K562 (cell line): ENCODE results near the gene ATP5MG. TPM values are rescaled to one million over a fixed set of nuclear protein-coding genes. Genes with fewer than 3 reads are reported as not detected.

Experiments
- ATF1 ChIP-seq, 2 experiments: fragments of 450-650 bp in 1 of 2; IDR thresholded peaks; 2 replicates each; pipeline ENCODE4 v1.6.1; 2016; ENCODE audit warnings: missing compliant biosample characterization in 1 of 2, missing genetic modification characterization in 1 of 2
- EGR1 ChIP-seq: fragments of 450-650 bp; conservative IDR thresholded peaks from 2 replicates; pipeline ENCODE4 v1.6.1; 2017; ENCODE audit warnings: mild to moderate bottlenecking
- GABPB1 ChIP-seq: sonication (generic); formaldehyde crosslinking; IDR thresholded peaks from 2 replicates; pipeline ENCODE4 v1.8.0; 2022; ENCODE audit warnings: mild to moderate bottlenecking, missing genetic modification reagents
- HCFC1 ChIP-seq: IDR thresholded peaks from 2 replicates; pipeline ENCODE4 v1.6.1; 2012; ENCODE audit warnings: low read depth, low read length, improper control_type of control experiment
- KDM1A ChIP-seq, 2 experiments: fragments of 450-650 bp; IDR thresholded peaks; 2 replicates each; pipeline ENCODE4 v1.6.1; 2016; ENCODE audit warnings: mild to moderate bottlenecking in 2 of 2
- KLF1 ChIP-seq: fragments of 450-650 bp; IDR thresholded peaks from 2 replicates; pipeline ENCODE4 v1.6.1; 2016; ENCODE audit warnings: missing genetic modification characterization, missing compliant biosample characterization
- L3MBTL2 ChIP-seq: fragments of 450-650 bp; IDR thresholded peaks from 2 replicates; pipeline ENCODE4 v1.6.1; 2016; ENCODE audit warnings: mild to moderate bottlenecking, moderate library complexity
- NFE2 ChIP-seq: IDR thresholded peaks from 2 replicates; pipeline ENCODE4 v1.6.1; 2014; ENCODE audit warnings: antibody characterized with exemption, low read depth
- POLR2A ChIP-seq: fragments of 450-650 bp; conservative IDR thresholded peaks from 2 replicates; pipeline ENCODE4 v1.6.1; 2016
- POLR2AphosphoS2 ChIP-seq: IDR thresholded peaks from 2 replicates; pipeline ENCODE4 v1.6.1; 2012; ENCODE audit warnings: low read length, improper control_type of control experiment
- RBFOX2 ChIP-seq: fragments of 200-400 bp; formaldehyde crosslinking; IDR thresholded peaks from 2 replicates; pipeline ENCODE4 v1.6.1; 2017; ENCODE audit warnings: low read depth, mild to moderate bottlenecking, low read length, moderate library complexity
- TCFL5 ChIP-seq: fragments of 250-450 bp; sonication (Bioruptor Pico); conservative IDR thresholded peaks from 2 replicates; pipeline ENCODE4 v1.6.1; 2021; ENCODE audit warnings: mild to moderate bottlenecking, moderate library complexity, matching md5 sums
- TEAD4 ChIP-seq, 2 experiments: sonication (generic) in 1 of 2; formaldehyde crosslinking in 1 of 2; IDR thresholded peaks; 2 replicates each; pipeline versions ENCODE4 v1.6.1 to v1.8.0; 2012 to 2022; ENCODE audit warnings: borderline replicate concordance in 1 of 2, inconsistent platforms in 1 of 2, low read length in 1 of 2, mild to moderate bottlenecking in 1 of 2, missing genetic modification reagents in 1 of 2
- ZMIZ1 ChIP-seq, 2 experiments: fragments of 150-350 bp in 1 of 2; IDR thresholded peaks; 2 replicates each; pipeline ENCODE4 v1.6.1; 2012 to 2016; ENCODE audit warnings: low read depth in 2 of 2, low read length in 2 of 2, mild to moderate bottlenecking in 1 of 2, moderate library complexity in 1 of 2
- ZNF23 ChIP-seq: fragments of 250-450 bp; sonication (Bioruptor Pico); IDR thresholded peaks from 2 replicates; pipeline ENCODE4 v1.4.0; 2020; ENCODE audit warnings: mild to moderate bottlenecking
- ZNF347 ChIP-seq: fragments of 450-650 bp; formaldehyde crosslinking; IDR thresholded peaks from 2 replicates; pipeline ENCODE4 v1.4.0; 2020; ENCODE audit warnings: low read depth, mild to moderate bottlenecking, moderate library complexity
- ZNF668 ChIP-seq: fragments of 250-450 bp; sonication (Bioruptor Pico); IDR thresholded peaks from 2 replicates; pipeline ENCODE4 v1.8.0; 2022; ENCODE audit warnings: mild to moderate bottlenecking, inconsistent platforms
- polyA plus RNA-seq, 8 experiments: library from polyadenylated mRNA; depleted of rRNA in 4 of 8; stranded (reverse) in 5 of 8; unstranded in 3 of 8; fragments of >200 nt; fragmentation: Nextera tagmentation in 2 of 8; fragmentation: Illumina TruSeq in 1 of 8; extraction: Ambion mirVana in 2 of 8; extraction: Trizol in 1 of 8; gene quantifications; 2 replicates each; pipeline versions ENCODE4 v1.2.1 to v1.2.3, GENCODE V29; 2011 to 2014; ENCODE audit warnings: inconsistent platforms in 1 of 8, missing spikeins in 1 of 8
- total RNA-seq, 7 experiments: library from RNA; depleted of rRNA in 6 of 7; stranded (reverse); fragments of >200 nt in 6 of 7; fragmentation: Illumina TruSeq in 2 of 7; extraction: Trizol in 2 of 7; gene quantifications; 2 replicates each; pipeline versions ENCODE4 v1.2.1 to v1.2.3, GENCODE V29; 2011 to 2021; ENCODE audit warnings: low replicate concordance in 1 of 7
- TF ChIP-seq, protein P1 (sequence below): fragments of 450-650 bp; IDR thresholded peaks from 2 replicates; pipeline ENCODE4 v1.6.1; 2016; ENCODE audit warnings: borderline replicate concordance

Gene ATP5MG
- total and polyA plus RNA-seq, 9 of the 15 experiments (the other 6 are each of a cell fraction or from before 2014, with no cell fraction given), result 301 to 2,138 (median 434) TPM

DNA sequence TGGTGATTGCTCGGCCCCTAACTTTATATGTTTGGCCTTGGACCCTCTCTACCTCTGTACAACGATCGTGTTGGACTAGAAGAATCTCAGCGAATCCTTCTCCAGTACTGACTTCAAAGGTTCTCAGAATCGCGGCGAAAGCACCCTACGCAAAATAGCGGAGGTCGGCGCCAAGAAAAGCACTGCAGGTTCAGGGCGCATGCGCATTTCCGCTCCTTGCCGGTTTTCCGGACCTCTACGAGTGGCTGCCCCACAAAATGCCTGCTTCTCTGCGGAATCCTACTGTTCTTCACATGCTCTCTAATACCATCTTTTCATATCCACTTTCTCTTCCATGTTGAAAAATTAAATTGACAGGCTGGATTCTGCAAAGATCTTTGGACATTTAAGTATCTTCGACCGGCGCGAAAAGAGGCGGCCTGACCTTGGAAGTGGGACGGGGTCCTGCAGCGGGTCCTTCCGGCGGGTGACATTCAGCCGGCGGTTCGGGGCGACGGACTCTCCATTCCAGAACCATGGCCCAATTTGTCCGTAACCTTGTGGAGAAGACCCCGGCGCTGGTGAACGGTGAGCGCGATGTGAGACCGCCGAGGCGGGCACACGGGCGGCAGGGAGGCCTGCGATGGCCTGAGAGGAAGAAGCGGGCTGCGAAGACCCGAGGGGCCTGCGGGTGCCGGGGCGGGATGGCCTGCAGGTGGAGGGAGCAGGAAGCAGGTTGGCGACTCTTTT lies at the start of gene ATP5MG (continued):
- TF ChIP-seq ZMIZ1 (IDR thresholded peaks at IDR 0.05; ENCODE audit: low read depth in 2 of 2, low read length in 2 of 2) (no peak), ZNF347 (CRISPR knock-in tag) (no peak), ZNF668 (CRISPR knock-in tag) (no peak), POLR2A (peak; percentile 84), TEAD4 (IDR thresholded peaks at IDR 0.05; ENCODE audit: low read length) (peak; percentile 7; the same call in 1 of the 2 replicates), TEAD4 (CRISPR knock-in tag; IDR thresholded peaks at IDR 0.05; ENCODE audit: borderline replicate concordance) (no peak), POLR2AphosphoS2 (peak; percentile 52; the same call in 1 of the 2 replicates), KLF1 (tag) (0 out of 2 replicates have a peak, but pooled peaks have one; percentile 25), KDM1A (IDR thresholded peaks at IDR 0.05) (peak in 1 of 2 experiments; percentile 43; a peak in 2 of 4 replicates), L3MBTL2 (peak; percentile 50), RBFOX2 (peak; percentile 84), NFE2 (peak; percentile 94), EGR1 (0 out of 2 replicates have a peak, but pooled peaks have one; percentile 9), ATF1 (CRISPR knock-in tag; IDR thresholded peaks at IDR 0.05) (no peak), ATF1 (tag; IDR thresholded peaks at IDR 0.05) (peak; percentile 63), GABPB1 (peak; percentile 37; the same call in 1 of the 2 replicates), TCFL5 (CRISPR knock-in tag) (no peak), HCFC1 (peak; percentile 53), ZNF23 (CRISPR knock-in tag) (no peak)
- TF ChIP-seq, protein P1, sequence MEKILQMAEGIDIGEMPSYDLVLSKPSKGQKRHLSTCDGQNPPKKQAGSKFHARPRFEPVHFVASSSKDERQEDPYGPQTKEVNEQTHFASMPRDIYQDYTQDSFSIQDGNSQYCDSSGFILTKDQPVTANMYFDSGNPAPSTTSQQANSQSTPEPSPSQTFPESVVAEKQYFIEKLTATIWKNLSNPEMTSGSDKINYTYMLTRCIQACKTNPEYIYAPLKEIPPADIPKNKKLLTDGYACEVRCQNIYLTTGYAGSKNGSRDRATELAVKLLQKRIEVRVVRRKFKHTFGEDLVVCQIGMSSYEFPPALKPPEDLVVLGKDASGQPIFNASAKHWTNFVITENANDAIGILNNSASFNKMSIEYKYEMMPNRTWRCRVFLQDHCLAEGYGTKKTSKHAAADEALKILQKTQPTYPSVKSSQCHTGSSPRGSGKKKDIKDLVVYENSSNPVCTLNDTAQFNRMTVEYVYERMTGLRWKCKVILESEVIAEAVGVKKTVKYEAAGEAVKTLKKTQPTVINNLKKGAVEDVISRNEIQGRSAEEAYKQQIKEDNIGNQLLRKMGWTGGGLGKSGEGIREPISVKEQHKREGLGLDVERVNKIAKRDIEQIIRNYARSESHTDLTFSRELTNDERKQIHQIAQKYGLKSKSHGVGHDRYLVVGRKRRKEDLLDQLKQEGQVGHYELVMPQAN, result peak; percentile 88
